Bronchial epithelial cell (primary cell): ENCODE data around the gene ZC3H4. TPM values are rescaled to one million over a fixed set of nuclear protein-coding genes. Genes with fewer than 3 reads are reported as not detected.
"Not testable (repeated sequence)": the region's sequence is repeated elsewhere in the genome, so short reads cannot be mapped to it uniquely, and the experiment has no call there.

ENCODE experiments used
- DNase-seq: peaks from one replicate; pipeline ENCODE4 v3.0.0-alpha.2; 2010; ENCODE audit warnings: low read depth
- FAIRE-seq: peaks from 2 replicates; lab custom pipeline; 2011; peaks lifted over from hg19 to GRCh38; lab: Jason Lieb, UNC
- H3K27me3 ChIP-seq: 2 replicates; pipeline ENCODE4 v1.5.1; 2011; ENCODE audit warnings: low read length; ENCODE audit not compliant: control insufficient read depth, insufficient read depth
- H3K36me3 ChIP-seq: 2 replicates; pipeline ENCODE4 v1.5.1; 2011; ENCODE audit warnings: low read length; ENCODE audit not compliant: control insufficient read depth, insufficient read depth
- H3K4me3 ChIP-seq: 2 replicates; pipeline ENCODE4 v1.5.1; 2011; ENCODE audit warnings: mild to moderate bottlenecking, low read depth, low read length, control low read depth
- total RNA-seq: library from RNA; depleted of rRNA; stranded (reverse); fragments of >200 nt; gene quantifications from 2 replicates; pipeline ENCODE4 v1.2.1, GENCODE V29; 2014
- TF ChIP-seq, protein P1 (sequence below): IDR thresholded peaks from 2 replicates; pipeline ENCODE4 v1.5.1; 2011; ENCODE audit warnings: mild to moderate bottlenecking, moderate library complexity, low read length, control low read depth, inconsistent platforms; ENCODE audit not compliant: insufficient read depth, severe bottlenecking

ZC3H4 gene
- total RNA-seq, 1 donor from 2014 or later: 2.6 TPM

DNA sequence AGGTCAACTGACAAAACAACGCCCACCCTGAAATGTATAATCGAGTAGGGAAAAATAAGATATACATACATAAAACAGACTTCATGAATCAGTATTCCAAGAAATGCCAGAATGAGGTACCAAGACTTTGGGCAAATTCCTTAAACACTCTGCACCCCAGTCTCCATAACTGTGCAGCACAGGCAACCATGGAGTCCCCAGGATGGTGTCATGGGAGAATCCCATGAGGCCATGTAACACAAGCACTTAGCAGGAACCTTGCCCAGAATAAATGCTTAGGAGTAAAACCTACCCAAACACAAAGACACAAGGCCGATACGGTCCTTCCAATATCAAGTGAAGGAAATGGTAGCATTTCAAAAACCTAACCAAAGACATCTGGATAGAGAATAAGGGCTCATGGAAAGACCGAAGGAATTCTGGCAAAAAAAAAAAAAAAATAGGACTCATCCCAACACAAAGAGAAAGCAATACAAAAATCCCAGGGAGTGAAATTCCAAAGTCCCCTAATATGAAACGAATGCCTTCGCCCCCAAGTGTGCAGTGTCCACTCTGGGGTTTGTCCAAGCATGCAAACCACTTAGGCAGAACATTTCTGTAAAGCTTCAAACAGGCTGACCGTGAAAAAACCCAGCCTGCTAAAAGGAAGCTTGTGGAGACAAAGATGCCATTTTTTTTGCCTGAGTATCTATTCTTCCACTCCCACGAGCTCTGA lies 11.1 kb downstream of the ZC3H4 start:
- Histone ChIP-seq H3K4me3 (no peak overlapping the region), H3K27me3 (no peaks in the 10 kb centered on the region), H3K36me3 (peaks cover 6% of the 10 kb centered on the region)
- TF ChIP-seq, protein P1, sequence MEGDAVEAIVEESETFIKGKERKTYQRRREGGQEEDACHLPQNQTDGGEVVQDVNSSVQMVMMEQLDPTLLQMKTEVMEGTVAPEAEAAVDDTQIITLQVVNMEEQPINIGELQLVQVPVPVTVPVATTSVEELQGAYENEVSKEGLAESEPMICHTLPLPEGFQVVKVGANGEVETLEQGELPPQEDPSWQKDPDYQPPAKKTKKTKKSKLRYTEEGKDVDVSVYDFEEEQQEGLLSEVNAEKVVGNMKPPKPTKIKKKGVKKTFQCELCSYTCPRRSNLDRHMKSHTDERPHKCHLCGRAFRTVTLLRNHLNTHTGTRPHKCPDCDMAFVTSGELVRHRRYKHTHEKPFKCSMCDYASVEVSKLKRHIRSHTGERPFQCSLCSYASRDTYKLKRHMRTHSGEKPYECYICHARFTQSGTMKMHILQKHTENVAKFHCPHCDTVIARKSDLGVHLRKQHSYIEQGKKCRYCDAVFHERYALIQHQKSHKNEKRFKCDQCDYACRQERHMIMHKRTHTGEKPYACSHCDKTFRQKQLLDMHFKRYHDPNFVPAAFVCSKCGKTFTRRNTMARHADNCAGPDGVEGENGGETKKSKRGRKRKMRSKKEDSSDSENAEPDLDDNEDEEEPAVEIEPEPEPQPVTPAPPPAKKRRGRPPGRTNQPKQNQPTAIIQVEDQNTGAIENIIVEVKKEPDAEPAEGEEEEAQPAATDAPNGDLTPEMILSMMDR: no peak
- DNase-seq (no peak), FAIRE-seq (no peak)

DNA sequence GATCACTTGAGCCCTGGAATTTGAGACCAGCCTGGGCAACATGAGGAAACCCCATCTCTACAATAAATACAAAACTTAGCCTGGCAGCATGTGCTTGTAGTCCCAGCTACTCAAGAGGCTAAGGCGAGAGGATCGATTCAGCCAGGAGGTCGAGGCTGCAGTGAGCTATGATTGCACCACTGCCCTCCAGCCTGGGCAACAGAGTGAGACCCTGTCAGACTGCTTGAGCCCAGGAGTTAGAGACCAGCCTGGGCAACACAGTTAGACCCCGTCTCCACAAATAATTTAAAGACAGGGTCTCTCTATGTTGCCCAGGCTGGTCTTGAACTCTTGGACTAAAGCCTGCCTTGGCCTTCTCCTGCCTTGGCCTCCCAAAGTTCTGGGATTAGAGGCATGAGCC lies 12.5 kb downstream of the ZC3H4 start:
- H3K4me3 ChIP-seq, H3K27me3 ChIP-seq, DNase-seq, H3K36me3 ChIP-seq, FAIRE-seq: not testable (repeated sequence)

DNA sequence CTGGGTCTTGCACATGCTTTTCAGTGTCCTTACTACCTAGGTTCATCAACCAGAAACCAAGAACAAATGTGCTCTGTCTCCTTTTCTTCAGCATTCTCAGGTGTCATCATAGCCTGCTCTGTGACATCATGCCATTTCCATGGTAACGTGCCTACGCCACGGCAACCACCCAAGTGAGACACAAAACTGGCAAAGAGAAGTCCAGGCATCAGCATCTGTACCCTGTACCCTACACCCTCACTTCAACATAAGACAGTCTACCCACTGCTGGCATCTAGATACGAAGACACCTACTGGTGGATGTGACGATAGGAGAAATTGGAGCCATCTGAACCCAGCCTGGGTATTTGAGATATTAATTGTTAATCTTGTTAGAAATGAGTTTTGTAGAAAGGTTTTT lies 13.3 kb downstream of the ZC3H4 start:
- Histone ChIP-seq H3K27me3 (no peaks in the 10 kb centered on the region), H3K36me3 (peaks cover 4% of the 10 kb centered on the region), H3K4me3 (no peak overlapping the region)
- TF ChIP-seq, protein P1: no peak
- DNase-seq (no peak), FAIRE-seq (no peak)

DNA sequence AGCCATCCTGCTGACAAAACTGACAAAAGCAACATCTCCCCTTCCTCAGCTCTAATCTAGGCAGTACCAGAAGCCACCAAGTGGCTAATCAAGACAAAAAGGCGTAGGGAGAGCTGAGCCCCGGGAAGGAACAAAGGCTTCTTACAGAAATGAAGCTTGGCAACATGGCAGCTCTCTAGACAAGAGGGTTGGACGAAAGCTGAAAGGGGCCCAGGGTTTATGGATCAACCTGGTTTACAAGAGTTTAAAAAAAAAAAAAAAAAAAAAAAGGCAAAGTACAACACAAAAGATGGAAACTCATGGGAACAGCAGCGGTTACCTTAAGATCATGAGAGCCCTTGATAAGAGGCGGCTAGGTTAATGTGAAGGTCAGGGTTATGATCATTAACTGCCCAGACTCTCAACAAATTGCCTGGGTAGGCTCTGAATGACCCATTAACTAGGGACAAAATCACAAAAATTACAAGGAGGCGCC lies 14.0 kb downstream of the ZC3H4 start:
- Histone ChIP-seq H3K4me3 (no peak overlapping the region), H3K27me3 (no peaks in the 10 kb centered on the region), H3K36me3 (peaks cover 4% of the 10 kb centered on the region)
- TF ChIP-seq, protein P1: no peak
- FAIRE-seq (no peak), DNase-seq (no peak)

DNA sequence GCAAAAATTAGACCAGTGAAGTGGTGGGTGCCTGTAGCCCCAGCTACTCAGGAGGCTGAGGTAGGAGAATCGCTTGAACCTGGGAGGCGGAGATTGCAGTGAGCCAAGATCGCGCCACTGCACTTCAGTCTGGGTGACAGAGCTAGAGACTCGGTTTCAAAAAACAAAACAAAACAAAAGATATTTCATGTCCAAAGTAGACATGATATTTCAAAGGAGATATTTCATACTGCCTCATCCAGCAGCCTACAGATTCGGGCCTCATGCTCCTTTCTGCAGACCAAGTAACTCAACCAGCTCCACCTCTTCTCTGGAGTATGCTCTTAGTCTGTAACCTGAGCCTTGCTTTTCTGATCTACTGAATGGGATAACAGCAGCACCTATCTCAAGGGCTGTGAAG lies 15.0 kb downstream of the ZC3H4 start:
- Histone ChIP-seq H3K27me3 (no peaks in the 10 kb centered on the region), H3K36me3 (peaks cover 8% of the 10 kb centered on the region), H3K4me3 (no peak overlapping the region)
- TF ChIP-seq, protein P1: no peak
- FAIRE-seq: no peak
- DNase-seq: no peak

DNA sequence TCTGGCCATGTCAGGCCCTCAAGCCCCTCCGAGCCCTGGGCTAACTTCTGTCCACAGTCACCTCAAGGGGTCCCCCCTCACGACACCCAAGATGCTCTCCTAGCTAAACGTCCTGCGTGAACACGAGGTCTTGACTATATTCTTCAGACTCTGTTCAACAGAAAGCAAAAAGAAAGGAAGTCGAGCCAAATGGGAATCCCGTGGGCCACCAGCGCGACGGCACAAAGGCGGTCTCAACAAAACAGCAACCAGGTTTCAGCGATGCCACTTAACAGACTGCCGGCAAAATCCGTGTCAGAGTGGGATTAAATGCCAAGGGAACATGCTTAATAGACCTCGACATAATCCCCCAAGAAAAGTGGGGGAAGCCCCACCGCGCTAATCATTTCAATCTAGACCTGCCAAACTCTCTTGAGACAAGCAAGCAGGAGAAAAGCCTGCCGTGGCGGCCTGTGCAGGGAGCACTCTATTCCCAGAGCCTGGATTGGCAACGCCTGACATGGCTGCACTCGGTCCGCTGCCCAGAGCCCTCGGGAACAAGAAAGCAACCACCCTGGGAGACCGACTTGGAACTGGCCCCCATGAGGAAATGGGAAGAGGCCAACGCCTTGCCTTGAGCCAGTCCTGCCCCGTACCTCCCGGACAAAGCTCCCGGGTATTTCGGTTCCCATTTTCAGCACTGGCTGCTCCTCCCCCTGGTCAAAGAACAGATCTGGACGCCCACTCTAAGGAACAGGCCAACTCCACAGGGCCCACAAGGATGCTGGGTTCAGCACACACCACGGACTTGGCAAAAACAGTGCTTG lies 16.0 kb downstream of the ZC3H4 start:
- no peaks in the 10 kb centered on the region for H3K27me3 ChIP-seq
- peaks cover 11% of the 10 kb centered on the region for H3K36me3 ChIP-seq
- FAIRE-seq (no peak), DNase-seq (no peak)
- no peak overlapping the region for H3K4me3 ChIP-seq
- TF ChIP-seq, protein P1: no peak
